Thyroid gland (tissue), 4 donors: ENCODE results near the gene NSA2. TPM values are rescaled to one million over a fixed set of nuclear protein-coding genes. Genes with fewer than 3 reads are reported as not detected.

Experiments
- DNase-seq, 2 donors: peaks; one replicate each; pipeline ENCODE4 v3.0.0-alpha.2; 2019
- H3K27ac ChIP-seq, 3 donors: fragments of 200-600 bp; sonication (generic); 1 replicate in 2 of 3; 2 replicates in 1 of 3; pipeline ENCODE4 v1.5.1; 2016 to 2019; ENCODE audit warnings: mild to moderate bottlenecking in 1 of 3, moderate library complexity in 1 of 3
- H3K27me3 ChIP-seq: fragments of 200-600 bp; sonication (generic); one replicate; pipeline ENCODE4 v1.5.1; 2019
- H3K36me3 ChIP-seq, 2 donors: fragments of 200-600 bp; sonication (generic); one replicate each; pipeline ENCODE4 v1.5.1; 2016 to 2019
- H3K4me1 ChIP-seq, 2 donors: fragments of 200-600 bp; sonication (generic); one replicate each; pipeline ENCODE4 v1.5.1; 2017 to 2019
- H3K4me3 ChIP-seq, 3 donors: fragments of 200-600 bp; sonication (generic); replicated peaks in 1 of 3; 1 replicate in 2 of 3; 2 replicates in 1 of 3; pipeline ENCODE4 v1.5.1; 2016; ENCODE audit warnings: mild to moderate bottlenecking in 1 of 3
- H3K9me3 ChIP-seq: fragments of 200-600 bp; sonication (generic); one replicate; pipeline ENCODE4 v1.5.1; 2017
- POLR2A ChIP-seq, 2 donors: fragments of 450-650 bp; IDR thresholded peaks; one replicate each; pipeline ENCODE4 v1.6.1; 2017; ENCODE audit warnings: antibody characterized with exemption in 2 of 2, mild to moderate bottlenecking in 2 of 2, moderate library complexity in 1 of 2
- WGBS, 2 donors: methylation state at CpG; one replicate each; pipeline ENCODE4 v1.1.5; 2017; 5-methylcytosine and 5-hydroxymethylcytosine counted together
- intact Hi-C: fragments of 100-400 bp; cut with DNase I; formaldehyde crosslinking; loops from one replicate; pipeline ENCODE4 v1.15.1; 2023
- small RNA-seq: library from RNA; depleted of rRNA; stranded (forward); fragments of <200 nt; gene quantifications from one replicate; pipeline ENCODE3, GENCODE V24; 2016
- total RNA-seq, 4 donors: library from RNA; depleted of rRNA; stranded (reverse); fragments of >200 nt; gene quantifications; one replicate each; pipeline ENCODE4 v1.2.3, GENCODE V29; 2016
- TF ChIP-seq, protein P1 (sequence below), 6 experiments: fragments of 200-600 bp in 3 of 6; fragments of 450-650 bp in 3 of 6; sonication (generic) in 3 of 6; IDR thresholded peaks; one replicate each; pipeline ENCODE4 v1.5.1; 2016 to 2019; ENCODE audit warnings: antibody characterized with exemption in 6 of 6, mild to moderate bottlenecking in 2 of 6, inconsistent platforms in 1 of 6, moderate library complexity in 1 of 6

The NSA2 gene
- total RNA-seq, 4 donors from 2014 or later, result 75.3 to 228 (median 93.0) TPM

- WGBS, 2 donors, result 67% methylated on average over 1 of the region's 1 CpG
- no peaks in the 10 kb centered on the region for H3K27me3 ChIP-seq
- TF ChIP-seq POLR2A (IDR thresholded peaks at IDR 0.05), result no peak
- intact Hi-C loops, result no loop called here
- H3K4me1 ChIP-seq, result no peaks in the 10 kb centered on the region
- no peak for DNase-seq
- no peaks in the 10 kb centered on the region for H3K36me3 ChIP-seq
- H3K27ac ChIP-seq, result no peak overlapping the region
- H3K9me3 ChIP-seq, result no peaks in the 10 kb centered on the region
- no peak overlapping the region for H3K4me3 ChIP-seq
Measured at GRCh38 chr5:74801941-74802340, 34.9 kb downstream of the NSA2 start.

DNA sequence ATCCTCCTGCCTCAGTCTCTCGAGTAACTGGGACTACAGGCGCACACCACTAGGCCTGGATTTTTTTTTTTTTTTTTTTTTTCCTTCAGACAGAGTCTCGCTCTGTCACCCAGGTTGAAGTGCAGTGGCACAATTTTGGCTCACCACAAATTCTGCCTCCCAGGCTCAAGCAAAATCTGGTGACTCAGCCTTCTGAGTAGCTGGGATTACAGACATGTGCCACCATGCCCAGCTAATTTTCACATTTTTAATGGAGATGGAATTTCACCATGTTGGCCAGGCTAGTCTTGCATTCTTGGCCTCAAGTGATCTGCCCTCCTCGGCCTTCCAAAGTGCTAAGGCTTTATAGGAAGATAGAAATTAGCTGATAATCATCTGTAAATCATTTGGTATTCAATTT is 43.9 kb downstream of the NSA2 start:
- no peak for DNase-seq
- no peak for TF ChIP-seq POLR2A (IDR thresholded peaks at IDR 0.05)
- TF ChIP-seq, protein P1, sequence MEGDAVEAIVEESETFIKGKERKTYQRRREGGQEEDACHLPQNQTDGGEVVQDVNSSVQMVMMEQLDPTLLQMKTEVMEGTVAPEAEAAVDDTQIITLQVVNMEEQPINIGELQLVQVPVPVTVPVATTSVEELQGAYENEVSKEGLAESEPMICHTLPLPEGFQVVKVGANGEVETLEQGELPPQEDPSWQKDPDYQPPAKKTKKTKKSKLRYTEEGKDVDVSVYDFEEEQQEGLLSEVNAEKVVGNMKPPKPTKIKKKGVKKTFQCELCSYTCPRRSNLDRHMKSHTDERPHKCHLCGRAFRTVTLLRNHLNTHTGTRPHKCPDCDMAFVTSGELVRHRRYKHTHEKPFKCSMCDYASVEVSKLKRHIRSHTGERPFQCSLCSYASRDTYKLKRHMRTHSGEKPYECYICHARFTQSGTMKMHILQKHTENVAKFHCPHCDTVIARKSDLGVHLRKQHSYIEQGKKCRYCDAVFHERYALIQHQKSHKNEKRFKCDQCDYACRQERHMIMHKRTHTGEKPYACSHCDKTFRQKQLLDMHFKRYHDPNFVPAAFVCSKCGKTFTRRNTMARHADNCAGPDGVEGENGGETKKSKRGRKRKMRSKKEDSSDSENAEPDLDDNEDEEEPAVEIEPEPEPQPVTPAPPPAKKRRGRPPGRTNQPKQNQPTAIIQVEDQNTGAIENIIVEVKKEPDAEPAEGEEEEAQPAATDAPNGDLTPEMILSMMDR (IDR thresholded peaks at IDR 0.05), result no peak
- Histone ChIP-seq H3K4me3 (no peak overlapping the region), H3K4me1 (no peaks in the 10 kb centered on the region), H3K27me3 (no peaks in the 10 kb centered on the region), H3K36me3 (no peaks in the 10 kb centered on the region), H3K27ac (no peak overlapping the region), H3K9me3 (no peaks in the 10 kb centered on the region)
- intact Hi-C loops, result no loop called here
- 92 to 93% methylated on average over 4 of the region's 4 CpGs for WGBS, 2 donors

DNA sequence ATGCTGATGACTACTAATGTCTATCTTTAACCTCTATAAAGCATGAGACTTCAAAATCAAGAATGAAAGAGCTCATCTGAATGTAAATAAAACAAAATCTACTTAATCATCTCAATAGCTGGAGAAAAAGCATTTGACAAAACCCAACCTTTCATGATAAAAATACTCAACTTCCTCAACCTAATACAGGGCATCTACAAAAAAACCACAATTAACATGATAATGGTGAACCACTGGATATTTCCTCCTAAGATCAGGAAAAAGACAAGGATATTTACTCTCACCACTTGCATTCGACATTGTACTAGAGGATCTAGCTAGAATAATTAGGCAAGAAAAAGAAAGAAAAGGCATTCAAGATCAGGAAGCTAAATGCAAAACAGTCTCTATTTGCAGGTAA is 49.8 kb downstream of the NSA2 start:
- no peaks in the 10 kb centered on the region for H3K4me1 ChIP-seq
- no peaks in the 10 kb centered on the region for H3K36me3 ChIP-seq
- TF ChIP-seq, protein P1 (IDR thresholded peaks at IDR 0.05), result no peak
- TF ChIP-seq POLR2A (IDR thresholded peaks at IDR 0.05), result no peak
- 56 to 67% methylated on average over 1 of the region's 1 CpG for WGBS, 2 donors
- H3K27ac ChIP-seq, result no peak overlapping the region
- no peak for DNase-seq
- H3K27me3 ChIP-seq, result no peaks in the 10 kb centered on the region
- H3K4me3 ChIP-seq, result no peak overlapping the region
- H3K9me3 ChIP-seq, result no peaks in the 10 kb centered on the region
- intact Hi-C loops, result no loop called here

DNA sequence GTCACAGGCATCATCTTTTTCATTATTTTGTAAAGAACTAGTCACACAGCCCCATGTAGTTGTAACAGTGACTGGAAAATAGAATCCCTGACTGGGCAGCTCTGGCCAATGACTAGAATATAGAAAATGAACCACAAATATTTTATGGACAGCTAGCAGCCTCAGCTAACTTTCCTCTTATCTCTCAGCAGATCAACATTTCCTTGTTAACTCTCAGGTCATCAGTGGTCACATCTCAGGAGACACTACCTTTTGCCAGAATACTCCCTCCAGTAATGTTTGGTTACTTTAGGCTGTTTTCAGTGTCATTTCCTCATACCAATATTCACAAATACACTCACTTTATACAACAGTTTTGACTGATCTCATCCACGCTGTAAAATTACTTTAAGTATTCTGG is 55.2 kb downstream of the NSA2 start:
- Histone ChIP-seq H3K27me3 (no peaks in the 10 kb centered on the region), H3K9me3 (no peaks in the 10 kb centered on the region), H3K4me1 (no peaks in the 10 kb centered on the region), H3K36me3 (no peaks in the 10 kb centered on the region), H3K27ac (no peak overlapping the region), H3K4me3 (no peak overlapping the region)
- TF ChIP-seq, protein P1 (IDR thresholded peaks at IDR 0.05), result no peak
- DNase-seq, result no peak
- intact Hi-C loops, result no loop called here
- 94 to 98% methylated on average over 1 of the region's 1 CpG for WGBS, 2 donors

GRCh38 chr5:74829413-74829812 is 62.4 kb downstream of the NSA2 start:
- intact Hi-C loops, result no loop called here
- no peak for DNase-seq
- Histone ChIP-seq H3K9me3 (no peaks in the 10 kb centered on the region), H3K36me3 (no peaks in the 10 kb centered on the region), H3K27ac (no peak overlapping the region), H3K27me3 (no peaks in the 10 kb centered on the region), H3K4me3 (no peak overlapping the region), H3K4me1 (no peaks in the 10 kb centered on the region)
- TF ChIP-seq, protein P1 (IDR thresholded peaks at IDR 0.05), result no peak
- no peak for TF ChIP-seq POLR2A (IDR thresholded peaks at IDR 0.05)
- 89 to 94% methylated on average over 7 of the region's 7 CpGs for WGBS, 2 donors

Small RNA genes within 50 kb of the gene (small RNA-seq; reads per million reads assigned to genes)
- gene RNU6-658P, result not detected

Other genes with a start within 250 kb of the NSA2 start
- 1 to 10 TPM; 3.4 to 7.8 (median 4.5) TPM for gene ENC1, start 126.5 kb upstream of the NSA2 start, total RNA-seq
- 100 to 1,000 TPM; 141 to 264 (median 166) TPM for gene HEXB, start 82.0 kb upstream of the NSA2 start, total RNA-seq
- gene GFM2, start 132 bp upstream of the NSA2 start, total RNA-seq, result 10 to 100 TPM; 26.5 to 49.0 (median 32.8) TPM
- gene FAM169A, start 99.1 kb downstream of the NSA2 start, total RNA-seq, result 10 to 100 TPM; 12.9 to 45.0 (median 27.5) TPM